Omental fat pad (tissue), 4 donors: ENCODE results near the gene ALLC. TPM values are rescaled to one million over a fixed set of nuclear protein-coding genes. Genes with fewer than 3 reads are reported as not detected.

ENCODE experiments used
- ATAC-seq: fragments of 150-250 bp; one replicate; pipeline ENCODE4 v1.9.1; 2016; ENCODE audit warnings: mild to moderate bottlenecking, moderate library complexity; ENCODE audit not compliant: low FRiP score
- DNase-seq: peaks from one replicate; pipeline ENCODE4 v3.0.0-alpha.2; 2019; ENCODE audit warnings: low spot score
- small RNA-seq: library from RNA; depleted of rRNA; stranded (forward); fragments of <200 nt; gene quantifications from one replicate; pipeline ENCODE3, GENCODE V24; 2016
- total RNA-seq, 4 donors: library from RNA; depleted of rRNA; stranded (reverse); fragments of >200 nt; gene quantifications; one replicate each; pipeline ENCODE4 v1.1.0, GENCODE V29; 2016
- TF ChIP-seq, protein P1 (sequence below), 3 donors: fragments of 450-650 bp; IDR thresholded peaks; one replicate each; pipeline ENCODE4 v1.5.1; 2016 to 2017; ENCODE audit warnings: antibody characterized with exemption in 3 of 3, mild to moderate bottlenecking in 3 of 3, moderate library complexity in 2 of 3

ALLC gene
- total RNA-seq, 4 donors from 2014 or later = not detected

DNA sequence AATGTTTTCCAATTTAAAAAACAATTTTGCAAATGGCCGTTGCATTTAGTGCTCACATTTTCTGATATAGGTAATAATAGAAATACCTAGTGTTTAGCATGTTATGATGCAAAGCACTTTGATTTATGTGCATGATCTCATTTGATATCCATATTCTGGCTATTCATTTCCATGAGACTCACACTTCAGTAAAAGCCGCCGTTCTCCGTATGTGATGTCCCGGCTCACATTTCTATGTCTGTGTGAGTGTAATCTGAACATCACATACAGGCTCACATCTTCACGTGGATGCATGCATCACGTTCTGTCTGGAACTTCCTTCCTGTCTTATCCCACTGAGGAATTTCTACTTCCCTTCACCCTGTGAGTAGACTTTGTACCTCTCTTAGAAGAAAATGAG is 91.2 kb downstream of the ALLC start:
- ATAC-seq (no peak), DNase-seq (no peak)
- TF ChIP-seq, protein P1, sequence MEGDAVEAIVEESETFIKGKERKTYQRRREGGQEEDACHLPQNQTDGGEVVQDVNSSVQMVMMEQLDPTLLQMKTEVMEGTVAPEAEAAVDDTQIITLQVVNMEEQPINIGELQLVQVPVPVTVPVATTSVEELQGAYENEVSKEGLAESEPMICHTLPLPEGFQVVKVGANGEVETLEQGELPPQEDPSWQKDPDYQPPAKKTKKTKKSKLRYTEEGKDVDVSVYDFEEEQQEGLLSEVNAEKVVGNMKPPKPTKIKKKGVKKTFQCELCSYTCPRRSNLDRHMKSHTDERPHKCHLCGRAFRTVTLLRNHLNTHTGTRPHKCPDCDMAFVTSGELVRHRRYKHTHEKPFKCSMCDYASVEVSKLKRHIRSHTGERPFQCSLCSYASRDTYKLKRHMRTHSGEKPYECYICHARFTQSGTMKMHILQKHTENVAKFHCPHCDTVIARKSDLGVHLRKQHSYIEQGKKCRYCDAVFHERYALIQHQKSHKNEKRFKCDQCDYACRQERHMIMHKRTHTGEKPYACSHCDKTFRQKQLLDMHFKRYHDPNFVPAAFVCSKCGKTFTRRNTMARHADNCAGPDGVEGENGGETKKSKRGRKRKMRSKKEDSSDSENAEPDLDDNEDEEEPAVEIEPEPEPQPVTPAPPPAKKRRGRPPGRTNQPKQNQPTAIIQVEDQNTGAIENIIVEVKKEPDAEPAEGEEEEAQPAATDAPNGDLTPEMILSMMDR (IDR thresholded peaks at IDR 0.05) = no peak

DNA sequence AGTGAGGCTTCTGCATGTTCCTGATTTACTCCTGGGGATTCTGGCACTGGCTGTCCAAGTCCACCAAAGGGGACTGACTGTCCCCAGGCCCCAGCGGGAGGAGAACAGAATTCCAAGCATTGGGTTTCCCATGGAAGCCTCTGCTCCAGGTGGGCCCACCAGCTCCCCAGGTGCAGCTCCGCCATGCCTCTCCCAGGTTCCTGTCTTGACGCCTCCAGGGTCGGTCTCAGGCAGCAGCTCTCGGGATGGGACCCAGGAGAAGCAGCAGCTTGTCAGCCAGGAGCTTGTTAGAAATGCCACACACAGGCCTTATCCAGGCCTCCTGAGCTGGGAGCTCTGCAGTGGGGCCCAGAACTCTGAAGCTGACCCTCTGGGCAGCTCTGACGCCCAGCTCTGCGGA is 93.3 kb downstream of the ALLC start:
- TF ChIP-seq, protein P1 (IDR thresholded peaks at IDR 0.05) = no peak
- DNase-seq (no peak), ATAC-seq (no peak)

DNA sequence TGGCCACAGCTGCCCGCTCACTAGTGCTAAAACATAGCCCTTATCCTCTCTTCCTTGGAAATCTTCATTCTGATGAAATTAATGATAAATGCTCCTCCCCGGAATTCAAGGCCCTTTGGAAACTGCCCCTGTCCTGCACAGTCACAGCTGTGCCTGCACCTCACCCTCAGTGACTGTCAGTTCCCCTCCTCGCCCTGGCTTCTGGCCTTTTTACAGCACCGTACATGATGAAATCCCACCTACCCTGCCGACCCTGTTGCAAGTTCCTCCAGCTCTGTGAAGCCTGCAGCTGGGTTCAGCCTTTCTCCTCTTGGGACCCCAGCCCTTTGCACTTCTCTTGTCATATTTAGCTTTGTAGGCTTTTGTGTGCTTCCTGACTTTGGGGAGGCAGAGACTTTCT is 93.8 kb downstream of the ALLC start:
- DNase-seq (no peak), ATAC-seq (no peak)
- TF ChIP-seq, protein P1 (IDR thresholded peaks at IDR 0.05) = no peak

Small RNA genes within 50 kb of the gene (small RNA-seq; reads per million reads assigned to genes)
- not detected for gene TMSB4XP2

Other genes with a start within 250 kb of the ALLC start
- gene ADI1, start 138.7 kb upstream of the ALLC start, total RNA-seq = 100 to 1,000 TPM in 1 of 4 donors, 10 to 100 TPM in 3; 54.6 to 117 (median 71.3) TPM
- 10 to 100 TPM; 17.9 to 26.3 (median 23.8) TPM for gene RNASEH1, start 99.9 kb upstream of the ALLC start, total RNA-seq
- gene RPS7, start 82.9 kb upstream of the ALLC start, total RNA-seq = 1,000 to 10,000 TPM; 2,150 to 4,864 (median 2,988) TPM
- 10 to 100 TPM in 1 of 4 donors, 1 to 10 TPM in 3; 3.6 to 15.9 (median 5.9) TPM for gene COLEC11, start 63.1 kb upstream of the ALLC start, total RNA-seq
- 1 to 10 TPM in 1 of 4 donors, under 1 TPM in 1, not detected in 2; 0.31 to 1.4 TPM for gene DCDC2C, start 45.4 kb downstream of the ALLC start, total RNA-seq